GM12865 (cell line): Measurements from ENCODE around the gene RO60.

Experiments
- DNase-seq: peaks from one replicate; pipeline ENCODE4 v3.0.0; 2010; ENCODE audit warnings: low read depth
- H3K4me3 ChIP-seq: 2 replicates; pipeline ENCODE4 v1.5.1; 2011; ENCODE audit warnings: mild to moderate bottlenecking, low read depth, low read length, control low read depth
- CTCF ChIP-seq: IDR thresholded peaks from 2 replicates; pipeline ENCODE4 v1.5.1; 2011; ENCODE audit warnings: low read length, control low read depth, low read depth, inconsistent platforms; ENCODE audit not compliant: insufficient read depth; ENCODE audit errors: missing control alignments

Gene RO60

GRCh38 chr1:193060938-193061337 is 1.5 kb downstream of the RO60 start:
- peak; percentile 29 for DNase-seq
- H3K4me3 ChIP-seq: peak overlapping the region; percentile 87
- TF ChIP-seq CTCF: no peak

- H3K4me3 ChIP-seq: no peak overlapping the region; the same call in 1 of the 2 replicates
- no peak for DNase-seq
- no peak for TF ChIP-seq CTCF
Measured at GRCh38 chr1:193062698-193063463, 3.5 kb downstream of the RO60 start.

- DNase-seq: no peak
- H3K4me3 ChIP-seq: peak overlapping the region; percentile 53
- no peak for TF ChIP-seq CTCF
Measured at GRCh38 chr1:193065954-193066353, 6.5 kb downstream of the RO60 start.

- peak; percentile 39 for DNase-seq
- no peak for TF ChIP-seq CTCF
- peak overlapping the region; percentile 53 for H3K4me3 ChIP-seq
Measured at GRCh38 chr1:193066606-193067005, 7.2 kb downstream of the RO60 start.

- H3K4me3 ChIP-seq: no peak overlapping the region
- no peak for TF ChIP-seq CTCF
- DNase-seq: peak; percentile 27
Measured at GRCh38 chr1:193068013-193068412, 8.6 kb downstream of the RO60 start.

GRCh38 chr1:193069748-193070385 is 10.5 kb downstream of the RO60 start:
- peak; percentile 49 for TF ChIP-seq CTCF
- peak; percentile 28 for DNase-seq

More at GRCh38 chr1:193069748-193070385, 10.5 kb downstream of the RO60 start:
- no peak overlapping the region for H3K4me3 ChIP-seq
